Kidney epithelial cell (primary cell): ENCODE measurements around the gene NCOA3. TPM values are rescaled to one million over a fixed set of nuclear protein-coding genes. Genes with fewer than 3 reads are reported as not detected.
"Not testable (repeated sequence)": the region's sequence is repeated elsewhere in the genome, so short reads cannot be mapped to it uniquely, and the experiment has no call there.

ENCODE experiments used
- DNase-seq: peaks from one replicate; pipeline ENCODE4 v3.0.0-alpha.2; 2010; ENCODE audit warnings: low read depth
- H3K27me3 ChIP-seq: 2 replicates; pipeline ENCODE4 v1.6.0; 2011; ENCODE audit warnings: low read length; ENCODE audit not compliant: control insufficient read depth, insufficient read depth
- H3K36me3 ChIP-seq: 2 replicates; pipeline ENCODE4 v1.5.1; 2011; ENCODE audit warnings: low read length; ENCODE audit not compliant: control insufficient read depth, insufficient read depth
- H3K4me3 ChIP-seq: 2 replicates; pipeline ENCODE4 v1.5.1; 2011; ENCODE audit warnings: low read depth, mild to moderate bottlenecking, control low read depth, low read length
- CTCF ChIP-seq: IDR thresholded peaks from 2 replicates; pipeline ENCODE4 v1.5.1; 2011; ENCODE audit warnings: mild to moderate bottlenecking, moderate library complexity, low read length, control low read depth, inconsistent platforms; ENCODE audit not compliant: insufficient read depth, poor library complexity, severe bottlenecking
- total RNA-seq: library from RNA; depleted of rRNA; stranded (reverse); fragments of >200 nt; gene quantifications from 2 replicates; pipeline ENCODE4 v1.2.3, GENCODE V29; 2015

NCOA3 gene
- total RNA-seq, 1 donor from 2014 or later: 27.3 TPM

GRCh38 chr20:47499053-47499452, 2.6 kb upstream of the NCOA3 start:
- Histone ChIP-seq H3K4me3 (no peak overlapping the region), H3K27me3 (no peaks in the 10 kb centered on the region), H3K36me3 (no peaks in the 10 kb centered on the region)
- no peak for DNase-seq
- no peak for TF ChIP-seq CTCF

- H3K36me3 ChIP-seq, DNase-seq, H3K4me3 ChIP-seq, H3K27me3 ChIP-seq: not testable (repeated sequence)
Measured at GRCh38 chr20:47500082-47500481, 1.6 kb upstream of the NCOA3 start.

GRCh38 chr20:47500554-47500953, 1.1 kb upstream of the NCOA3 start:
- Histone ChIP-seq H3K27me3 (no peaks in the 10 kb centered on the region), H3K4me3 (no peak overlapping the region), H3K36me3 (no peaks in the 10 kb centered on the region)
- no peak for TF ChIP-seq CTCF
- no peak for DNase-seq

- no peak for TF ChIP-seq CTCF
- Histone ChIP-seq H3K36me3 (no peaks in the 10 kb centered on the region), H3K27me3 (no peaks in the 10 kb centered on the region), H3K4me3 (peak overlapping the region; percentile 98)
- no peak for DNase-seq
Measured at GRCh38 chr20:47501116-47501481, 588 bp upstream of the NCOA3 start.

- H3K4me3 ChIP-seq: peak overlapping the region; percentile 98
- H3K27me3 ChIP-seq: no peaks in the 10 kb centered on the region
- H3K36me3 ChIP-seq: no peaks in the 10 kb centered on the region
- DNase-seq: no peak
- TF ChIP-seq CTCF: no peak
Measured at GRCh38 chr20:47502271-47503239, 868 bp downstream of the NCOA3 start.

GRCh38 chr20:47503685-47504084, 2.0 kb downstream of the NCOA3 start:
- H3K4me3 ChIP-seq: peak overlapping the region; percentile 2
- no peak for TF ChIP-seq CTCF
- no peak for DNase-seq
- no peaks in the 10 kb centered on the region for H3K27me3 ChIP-seq
- no peaks in the 10 kb centered on the region for H3K36me3 ChIP-seq
